Right renal cortex interstitium (tissue), 3 donors: ENCODE results near the gene DAZL. TPM values are rescaled to one million over a fixed set of nuclear protein-coding genes. Genes with fewer than 3 reads are reported as not detected.
A peak's percentile ranks its signal among the peaks of the same experiment; 100 is the strongest.
"Not testable (repeated sequence)": the region's sequence is repeated elsewhere in the genome, so short reads cannot be mapped to it uniquely, and the experiment has no call there.

Experiments used
- DNase-seq, 3 donors: peaks; one replicate each; pipeline ENCODE4 v3.0.0-alpha.2; 2013; ENCODE audit warnings: low read depth in 3 of 3, low spot score in 2 of 3
- polyA plus RNA-seq, 3 donors: library from polyadenylated mRNA; unstranded; fragments of 120-200 nt; gene quantifications; one replicate each; pipeline ENCODE4 v1.2.1, GENCODE V29; 2013; ENCODE audit not compliant: insufficient read length in 3 of 3

The DAZL gene, protein sequence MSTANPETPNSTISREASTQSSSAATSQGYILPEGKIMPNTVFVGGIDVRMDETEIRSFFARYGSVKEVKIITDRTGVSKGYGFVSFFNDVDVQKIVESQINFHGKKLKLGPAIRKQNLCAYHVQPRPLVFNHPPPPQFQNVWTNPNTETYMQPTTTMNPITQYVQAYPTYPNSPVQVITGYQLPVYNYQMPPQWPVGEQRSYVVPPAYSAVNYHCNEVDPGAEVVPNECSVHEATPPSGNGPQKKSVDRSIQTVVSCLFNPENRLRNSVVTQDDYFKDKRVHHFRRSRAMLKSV
- not detected for polyA plus RNA-seq

DNA sequence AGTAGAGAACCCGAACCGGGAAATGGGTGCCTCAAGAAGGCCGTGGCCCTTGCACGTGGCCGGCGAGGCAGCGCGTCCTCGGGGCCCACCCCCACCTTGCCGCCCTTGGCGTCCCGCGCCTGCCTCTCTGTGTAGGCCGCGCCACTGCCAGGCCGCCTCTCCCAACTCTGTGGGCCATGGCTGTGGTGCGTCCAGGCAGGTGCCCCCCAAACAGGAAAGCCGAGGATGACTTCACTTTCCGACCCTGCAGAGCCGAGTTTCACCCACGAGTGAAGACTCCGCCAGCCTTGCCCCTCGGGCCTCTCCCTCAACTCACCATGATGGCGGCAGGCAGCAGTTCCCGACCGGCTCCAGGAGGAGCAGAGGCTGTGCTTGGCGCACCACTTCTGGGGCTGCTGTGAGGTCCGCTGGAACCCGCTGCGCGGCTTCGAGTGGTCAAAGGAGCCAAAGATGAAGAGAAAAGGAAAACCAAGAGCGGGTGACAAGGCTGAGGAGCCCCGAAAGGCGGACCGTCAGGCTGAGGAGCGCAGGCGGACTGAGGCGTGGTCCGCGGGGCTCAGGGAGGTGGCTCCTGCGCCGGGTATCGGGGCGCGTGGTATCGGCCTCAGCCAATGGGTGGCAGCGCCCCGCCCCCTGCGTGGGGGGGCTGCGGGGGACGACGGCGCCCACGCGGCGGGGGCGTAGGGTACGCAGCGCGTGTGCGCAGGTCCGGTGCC lies at the start of gene DAZL:
TSS of gene DAZL (minus strand) at position 537 of the 716 bp plus-strand sequence. CDS start at position 319, 218 bp downstream.
- no peak for DNase-seq

DNA sequence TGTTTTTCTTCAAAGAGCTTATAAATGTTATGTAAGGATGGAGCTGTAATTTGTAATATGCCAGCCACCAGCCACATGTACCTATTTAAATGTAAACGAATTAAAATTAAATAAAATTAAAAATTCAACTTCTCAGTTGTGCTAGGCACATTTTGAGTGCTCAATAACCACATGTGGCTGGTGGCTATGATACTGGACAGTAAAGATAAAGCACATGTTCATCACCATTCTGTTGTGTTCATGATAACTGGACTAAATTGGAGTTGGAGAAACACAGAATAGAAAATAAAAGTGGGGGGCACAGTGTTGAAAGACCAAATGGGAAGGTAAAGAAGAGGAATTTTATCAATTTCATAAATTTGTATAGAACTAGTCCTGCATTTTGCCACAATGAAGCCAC lies 49.8 kb upstream of the DAZL start:
- DNase-seq: no peak

DNA sequence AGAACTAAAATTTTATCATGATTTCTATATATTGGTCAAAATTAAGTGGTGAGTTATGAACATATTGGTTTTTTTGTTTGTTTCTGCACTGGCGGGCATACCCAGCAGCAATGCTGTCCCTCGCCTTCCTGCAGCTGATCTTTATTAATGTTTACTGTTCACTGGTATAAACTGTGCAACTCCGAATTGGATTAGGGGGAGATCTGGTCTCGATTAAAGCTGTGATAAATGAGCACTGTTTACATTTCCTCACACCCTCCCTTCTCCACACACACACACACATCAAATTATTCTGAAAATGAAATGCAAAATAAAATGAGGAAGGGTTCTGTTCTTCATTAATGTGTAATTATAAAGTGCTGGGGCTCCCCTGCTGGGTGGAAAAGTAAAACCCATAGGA lies 48.5 kb upstream of the DAZL start:
- DNase-seq: no peak

DNA sequence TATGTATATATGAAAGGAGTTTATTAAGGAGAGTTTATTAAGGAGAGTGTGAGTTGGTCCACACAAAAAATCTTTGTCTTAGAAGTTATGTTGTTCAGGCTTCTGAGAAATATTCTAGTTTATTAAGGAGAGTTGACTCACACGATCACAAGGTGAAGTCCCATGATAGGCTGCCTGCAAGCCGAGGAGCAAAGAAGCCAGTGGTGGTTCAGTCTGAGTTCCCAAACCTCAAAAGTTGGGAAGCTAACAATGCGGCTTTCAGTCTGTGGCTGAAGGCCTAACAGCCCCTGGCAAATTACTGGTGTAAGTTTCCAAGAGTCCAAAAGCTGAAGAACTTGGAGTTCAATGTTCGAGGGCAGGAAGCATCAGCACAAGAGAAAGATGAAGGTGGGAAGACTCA lies 42.4 kb upstream of the DAZL start:
- no peak for DNase-seq

DNA sequence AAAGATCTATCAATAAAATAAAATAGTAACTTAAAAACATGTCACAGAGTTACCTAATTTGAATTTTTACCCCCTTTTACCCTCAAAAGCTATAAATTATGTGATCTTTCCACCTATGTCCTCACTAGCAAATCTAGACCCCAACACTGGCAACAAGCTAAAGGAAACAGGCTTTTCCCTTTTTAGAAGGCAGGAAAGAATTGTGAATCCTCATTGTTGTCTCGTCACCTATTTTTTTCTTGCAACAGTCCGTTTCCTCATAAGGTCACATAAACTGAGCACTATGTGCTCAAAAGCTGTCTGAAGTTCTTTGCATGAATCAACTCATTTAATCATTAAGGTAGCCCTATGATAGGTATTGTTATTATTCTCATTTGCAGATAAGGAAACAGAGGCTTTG lies 34.6 kb upstream of the DAZL start:
- no peak for DNase-seq

DNA sequence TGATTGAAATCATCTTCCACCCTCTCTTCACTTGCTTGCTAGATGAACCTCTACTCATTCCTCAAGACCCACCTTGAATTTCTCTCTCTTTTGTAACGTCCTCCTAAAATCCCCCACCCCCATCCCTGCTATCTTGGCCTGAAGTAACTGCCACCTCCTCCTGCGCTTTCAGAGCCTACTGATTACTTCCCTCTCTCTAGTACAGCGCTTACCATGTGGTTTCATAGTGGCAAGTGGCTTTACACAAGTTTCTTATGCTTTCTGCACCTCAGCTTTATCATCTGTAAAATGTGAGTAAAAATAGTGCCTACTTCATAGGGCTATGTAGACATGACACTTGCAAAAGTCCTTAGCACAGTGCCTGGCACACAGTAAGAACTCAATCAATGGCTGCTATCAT lies 28.7 kb upstream of the DAZL start:
- no peak for DNase-seq

DNA sequence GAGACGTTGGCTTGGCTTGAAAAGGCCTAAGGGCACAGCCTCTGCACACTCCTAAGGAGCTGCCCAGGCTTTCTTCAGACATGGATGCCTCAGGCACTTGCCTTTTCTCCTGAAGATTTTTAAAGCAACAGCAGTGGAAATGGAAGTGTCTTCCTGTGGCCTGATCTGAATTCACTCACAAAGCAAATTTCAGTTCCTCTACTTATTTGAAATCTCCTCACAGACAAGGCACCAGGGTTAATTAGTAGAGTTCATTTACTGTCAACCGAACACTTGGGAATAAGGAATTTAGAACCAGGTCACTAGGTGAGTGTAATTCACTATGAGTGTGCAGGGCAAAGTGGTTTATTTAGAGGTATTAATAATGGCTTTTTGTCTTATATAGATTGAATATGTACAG lies 27.2 kb upstream of the DAZL start:
- no peak for DNase-seq

DNA sequence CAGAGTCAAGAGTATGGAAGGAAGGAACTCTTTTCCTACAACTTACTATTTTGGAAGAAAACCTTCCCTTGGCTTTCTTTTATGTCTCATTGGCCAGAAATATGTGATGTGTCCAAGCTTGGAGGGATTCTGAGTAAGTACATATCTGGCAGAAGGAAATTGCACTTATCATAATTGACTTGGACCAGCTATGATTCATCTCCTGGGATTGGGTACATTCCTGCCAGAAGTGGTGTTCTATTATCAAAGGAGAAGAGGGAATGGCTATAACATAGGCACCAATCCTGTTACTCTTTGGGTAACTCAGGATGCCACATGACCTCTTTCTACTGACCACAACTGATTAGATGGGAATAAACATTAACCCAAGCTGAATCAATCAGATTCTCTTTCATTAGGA lies 13.5 kb upstream of the DAZL start:
- DNase-seq: no peak

DNA sequence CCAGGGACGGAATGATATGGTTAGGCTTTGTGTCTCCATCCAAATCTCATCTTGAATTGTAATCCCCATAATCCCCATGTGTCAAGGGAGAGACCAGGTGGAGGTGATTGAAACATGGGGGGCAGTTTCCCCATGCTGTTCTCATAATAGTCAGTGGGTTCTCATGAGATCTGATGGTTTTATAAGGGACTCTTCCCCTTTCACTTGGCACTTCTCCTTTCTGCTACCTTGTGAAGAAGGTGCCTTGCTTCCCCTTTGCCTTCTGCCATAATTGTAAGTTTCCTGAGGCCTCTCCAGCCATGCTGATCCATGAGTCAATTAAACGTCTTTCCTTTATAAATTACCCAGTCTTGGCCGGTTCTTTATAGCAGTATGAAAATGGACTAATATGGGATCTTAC lies 11.9 kb upstream of the DAZL start:
- not testable (repeated sequence) for DNase-seq

DNA sequence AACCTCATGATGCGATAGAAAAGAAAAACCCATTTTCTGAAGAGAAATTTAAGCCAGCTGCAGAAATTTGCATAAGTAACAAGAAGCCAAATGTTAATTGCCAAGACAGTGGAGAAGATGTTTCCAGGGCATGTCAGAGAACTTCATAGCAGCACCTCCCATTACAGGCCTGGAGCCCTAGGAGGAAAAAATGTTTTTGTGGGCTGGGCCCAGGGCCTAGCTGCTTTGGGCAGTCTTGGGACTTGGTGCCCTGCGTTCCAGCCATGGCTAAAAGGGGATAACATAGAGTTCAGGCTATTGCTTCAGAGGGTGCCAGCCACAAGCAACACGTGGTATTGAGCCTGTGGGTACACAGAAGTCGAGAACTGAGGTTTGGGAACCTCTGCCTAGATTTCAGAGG lies 10.9 kb upstream of the DAZL start:
- no peak for DNase-seq

DNA sequence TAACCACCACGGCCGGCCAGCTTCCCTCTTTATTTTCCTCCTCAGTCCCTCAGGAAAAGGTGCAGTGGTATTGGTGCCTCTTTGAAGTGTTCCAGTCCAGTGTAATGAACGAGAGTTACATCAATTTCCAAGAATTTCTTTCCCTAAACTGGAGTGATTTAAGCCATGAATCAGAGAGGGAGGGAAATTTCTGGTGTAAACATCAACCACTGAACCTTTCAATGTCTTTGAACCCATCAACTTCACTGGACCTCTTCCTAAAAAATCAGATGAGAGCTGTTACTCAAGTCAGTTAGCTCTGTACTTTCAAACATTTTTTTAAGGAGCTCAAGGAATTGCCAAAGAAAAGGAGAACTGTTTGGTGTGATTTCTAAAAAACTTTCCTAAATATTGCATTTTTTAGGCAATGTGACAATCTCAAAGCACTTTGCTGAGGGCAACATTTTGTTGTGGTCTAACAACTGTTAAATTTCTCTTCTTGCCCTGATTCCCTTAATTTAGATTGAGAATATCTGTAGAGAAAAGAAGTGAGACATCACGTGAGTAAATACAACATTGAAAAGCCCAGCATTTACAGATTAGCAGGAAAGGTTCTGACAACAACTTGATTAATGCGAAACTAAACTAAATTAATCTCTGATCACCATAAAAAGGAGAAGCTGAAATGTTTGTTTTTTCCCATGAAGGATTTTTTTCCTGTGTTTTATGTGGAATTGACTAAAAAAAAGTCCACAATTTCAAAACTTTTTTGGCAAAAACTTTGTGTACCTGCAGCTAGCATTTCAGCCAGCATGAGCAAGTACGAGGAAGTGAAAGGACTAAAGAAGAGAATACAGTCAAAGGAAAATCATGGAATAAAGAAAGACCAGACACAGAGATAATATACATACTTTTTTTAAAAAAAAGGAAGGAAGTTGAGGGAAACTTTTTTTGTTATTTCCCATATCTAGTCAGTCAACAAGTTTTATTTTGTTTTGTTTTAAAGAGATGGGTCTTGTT lies 9.1 kb upstream of the DAZL start:
- DNase-seq: no peak

DNA sequence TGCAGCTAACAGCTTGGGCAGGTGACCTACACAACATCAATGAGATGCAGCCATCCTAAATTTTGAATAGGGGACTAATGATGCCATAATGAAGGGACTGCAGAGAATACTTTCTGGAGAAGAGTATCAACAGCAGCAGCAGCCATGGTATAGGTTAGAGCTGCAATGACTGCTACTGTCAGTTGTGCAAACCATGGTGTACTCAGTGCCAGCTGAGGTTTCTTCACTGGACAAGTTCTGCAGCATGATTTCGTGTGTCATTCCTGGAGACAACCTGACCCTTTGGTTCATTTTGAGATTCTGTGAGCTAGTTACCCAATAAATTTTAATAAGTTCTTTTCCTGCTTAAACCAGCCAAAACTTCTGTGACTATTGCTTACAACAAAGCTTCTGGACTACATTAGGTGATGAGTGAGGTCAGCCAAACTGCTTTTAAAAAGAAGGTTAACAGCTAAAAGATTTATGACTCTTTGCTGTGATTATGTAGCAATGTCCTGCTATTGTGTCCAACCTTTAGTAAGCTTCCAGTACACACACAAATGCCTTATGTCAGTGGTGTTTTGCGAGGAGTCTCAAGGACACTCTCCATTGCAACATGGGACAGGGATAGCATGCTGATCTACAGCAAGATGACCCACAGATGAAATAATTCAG lies 4.8 kb upstream of the DAZL start:
- no peak for DNase-seq

DNA sequence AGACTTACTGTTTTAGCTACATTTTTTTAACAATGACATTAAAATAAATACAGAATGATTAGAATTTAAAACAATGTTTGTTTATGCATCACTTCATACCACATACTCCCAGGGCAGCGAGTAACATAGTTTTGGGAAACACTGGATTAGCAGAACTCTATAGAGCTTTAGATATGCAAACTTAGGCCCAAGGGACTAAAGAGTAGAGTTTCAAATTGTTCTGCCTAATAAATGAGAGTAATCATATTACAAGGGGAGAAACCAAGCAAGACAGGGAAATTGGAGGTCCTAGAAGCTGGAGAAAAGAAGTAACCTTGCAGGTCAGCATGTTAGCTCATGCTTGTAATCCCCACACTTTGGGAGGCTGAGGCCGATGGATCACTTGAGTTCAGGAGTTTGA lies 3.6 kb upstream of the DAZL start:
- no peak for DNase-seq

DNA sequence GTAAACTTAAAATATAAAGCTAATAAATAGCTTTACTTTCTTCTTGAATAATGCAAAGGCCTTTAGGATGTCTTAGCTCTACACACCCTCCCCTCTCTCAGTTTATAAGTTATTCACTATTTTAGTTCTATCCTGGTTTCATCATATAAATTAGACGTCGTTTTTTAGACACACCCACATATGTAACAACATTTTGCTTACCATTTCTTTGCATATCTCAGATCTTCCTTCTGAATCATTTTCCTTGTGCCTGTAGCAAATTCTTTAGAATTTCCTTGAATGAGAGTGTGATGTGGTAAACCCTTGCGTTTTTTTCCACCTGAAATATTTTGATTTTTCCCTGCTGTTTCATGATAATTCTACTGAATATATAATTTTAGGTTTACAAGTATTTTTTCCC lies 2.5 kb upstream of the DAZL start:
- no peak for DNase-seq

DNA sequence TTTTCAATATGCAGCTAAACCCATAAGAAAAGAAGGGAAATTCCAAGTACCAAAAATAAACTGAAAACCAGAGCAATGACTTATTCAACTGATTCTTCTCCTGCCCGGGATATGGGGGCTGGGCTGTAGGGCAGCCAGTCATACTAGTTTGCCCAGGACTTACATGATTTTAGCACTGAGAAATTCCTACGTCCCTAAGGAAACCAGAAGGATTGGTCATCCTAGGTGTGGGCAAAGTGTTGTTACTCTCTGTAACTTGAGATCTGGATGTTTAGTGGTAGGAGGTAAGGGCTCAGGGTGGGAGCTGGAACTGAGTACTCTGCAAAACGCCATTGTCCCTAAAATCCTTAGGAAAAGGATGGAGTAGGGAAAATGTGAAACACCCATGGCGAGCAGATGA lies 1.2 kb upstream of the DAZL start:
- DNase-seq: no peak

DNA sequence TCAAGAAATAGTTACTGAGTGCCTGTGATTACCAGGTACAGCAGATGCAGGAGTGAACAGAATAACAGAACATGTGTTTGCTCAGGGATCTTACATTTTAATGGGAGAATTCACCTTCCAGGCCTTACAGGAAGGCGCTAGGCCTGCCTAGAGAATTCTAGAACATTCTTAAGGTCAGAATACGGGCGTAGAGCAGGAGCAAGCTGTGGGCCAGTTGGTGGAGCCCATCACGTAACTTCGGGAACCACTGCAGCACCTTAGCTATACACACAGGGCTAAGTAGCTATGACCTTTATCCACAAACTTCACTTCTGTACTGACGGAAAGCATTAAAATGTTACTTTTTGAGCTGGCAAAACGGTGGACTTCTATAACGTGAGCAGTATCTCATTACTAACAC lies 743 bp upstream of the DAZL start:
- DNase-seq: no peak

DNA sequence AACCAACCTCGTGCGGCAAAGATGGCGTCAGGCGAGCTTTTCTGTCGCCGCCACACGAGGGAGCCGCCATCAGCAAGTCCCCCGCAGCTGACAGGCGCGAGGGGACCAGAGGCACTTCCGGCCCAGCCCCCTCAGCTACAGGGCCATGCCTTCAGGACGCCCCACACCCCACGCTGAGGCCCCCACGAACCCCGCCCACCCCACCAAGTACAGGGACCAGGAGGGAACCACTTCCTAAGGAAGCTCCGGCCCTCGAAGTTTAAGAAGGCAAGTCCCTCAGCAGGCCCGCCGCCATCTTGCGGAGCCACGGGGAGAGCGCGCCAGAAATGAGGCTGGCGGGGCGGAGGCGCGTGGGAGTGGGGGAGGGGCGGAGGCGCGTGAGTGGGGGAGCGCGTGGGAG lies 790 bp downstream of the DAZL start:
- no peak for DNase-seq

DNA sequence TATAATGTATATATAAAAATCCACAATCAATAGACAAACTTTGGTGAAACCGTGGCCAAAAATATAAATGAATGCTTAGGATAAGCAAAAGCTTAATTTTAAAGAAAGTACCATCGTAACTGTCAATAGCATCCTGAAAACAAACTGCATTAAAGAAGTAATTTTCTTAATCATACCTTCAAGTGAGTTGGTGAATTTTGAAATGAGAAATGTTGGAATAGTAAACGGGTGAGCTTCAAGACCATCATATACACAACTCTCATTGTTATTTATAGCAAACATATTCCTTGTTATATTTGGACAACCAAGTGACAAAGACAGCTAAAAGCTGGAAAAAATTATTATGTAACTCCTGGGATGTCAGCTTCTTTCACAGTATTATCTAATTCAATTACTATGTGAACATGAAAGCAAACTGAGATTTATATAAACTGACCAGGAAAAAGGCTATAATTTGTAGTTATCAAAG lies 3.7 kb downstream of the DAZL start:
- DNase-seq: no peak

DNA sequence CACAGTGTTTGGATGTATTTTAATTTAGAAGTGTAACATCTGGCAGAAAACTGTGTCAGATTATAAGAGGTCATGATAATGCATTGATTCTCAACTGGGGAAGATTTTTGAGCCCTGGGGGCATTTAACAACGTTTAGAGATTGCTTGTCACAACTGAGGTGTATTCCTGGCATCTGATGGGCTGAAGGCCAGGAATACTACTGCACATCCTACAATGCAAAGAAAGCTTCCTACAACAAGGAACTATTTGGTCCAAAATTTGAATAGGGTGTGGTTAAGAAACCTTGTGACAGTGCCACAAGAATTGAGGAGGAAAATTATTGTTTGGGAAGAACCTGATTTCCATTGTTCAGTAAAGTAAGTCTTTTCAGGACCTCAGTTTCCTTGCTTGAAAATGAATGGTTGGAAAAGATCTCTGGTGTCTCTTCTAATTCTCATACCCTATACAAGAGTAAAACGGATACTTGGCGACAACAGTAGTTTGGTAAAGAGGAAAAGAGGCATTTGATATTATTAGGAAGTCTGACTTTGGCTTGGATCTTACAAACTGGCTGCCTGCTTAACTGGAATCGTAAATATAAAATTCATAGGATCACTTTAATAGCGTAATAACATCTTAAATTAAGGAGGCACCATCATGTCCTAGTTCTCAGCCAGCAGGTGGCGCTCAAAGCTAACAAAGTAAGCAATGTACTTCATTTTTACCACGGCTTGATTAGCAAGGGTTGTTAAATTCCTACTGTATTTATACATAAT lies 4.3 kb downstream of the DAZL start:
- DNase-seq: peak; percentile 58 to 62 (median 58)

DNA sequence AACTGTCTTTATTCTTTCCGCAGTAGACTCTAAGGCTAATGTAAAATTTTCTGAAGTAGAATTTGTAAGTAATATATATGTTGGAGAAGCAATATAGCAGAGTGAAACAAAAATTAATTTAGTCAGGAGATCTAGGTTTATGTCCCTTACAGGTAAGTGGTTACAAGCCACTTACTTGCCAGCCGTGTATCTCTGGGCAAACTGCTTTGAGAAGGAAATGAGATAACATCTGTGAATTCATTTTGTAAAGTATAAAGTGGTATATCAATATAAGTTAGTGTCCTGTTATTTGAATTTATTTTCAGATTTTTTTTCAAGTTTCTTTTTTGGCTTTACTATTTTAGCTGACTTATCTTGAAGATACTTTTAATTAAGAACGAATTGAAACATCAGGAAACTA lies 5.5 kb downstream of the DAZL start:
- no peak for DNase-seq
